Central memory CD8-positive, alpha-beta T cell (primary cell): ENCODE measurements around the gene SDR42E1.

ENCODE experiments used
- ATAC-seq: fragments of 150-1000 bp; cut with Tn5 transposase; replicated peaks from 2 replicates; pipeline ENCODE4 v1.10.0; 2022; ENCODE audit warnings: mild to moderate bottlenecking, moderate FRiP score, moderate number of reproducible peaks; ENCODE audit not compliant: poor library complexity, severe bottlenecking; ENCODE audit errors: extremely low read depth
- DNase-seq, 2 donors: peaks; one replicate each; pipeline ENCODE4 v3.0.0; 2021; ENCODE audit warnings: low spot score in 2 of 2
- H3K27ac Mint-ChIP-seq: one replicate; pipeline ENCODE4 v1.8.0; 2022; ENCODE audit warnings: low read depth, mild to moderate bottlenecking, moderate library complexity, mixed read lengths
- H3K27me3 Mint-ChIP-seq: one replicate; pipeline ENCODE4 v1.8.0; 2022; ENCODE audit warnings: mixed read lengths
- H3K36me3 Mint-ChIP-seq: one replicate; pipeline ENCODE4 v1.8.0; 2022; ENCODE audit warnings: mild to moderate bottlenecking, moderate library complexity, mixed read lengths; ENCODE audit not compliant: insufficient read depth
- H3K4me1 Mint-ChIP-seq: one replicate; pipeline ENCODE4 v1.8.0; 2022; ENCODE audit warnings: mixed read lengths
- H3K4me3 Mint-ChIP-seq: one replicate; pipeline ENCODE4 v1.8.0; 2022; ENCODE audit warnings: mild to moderate bottlenecking, moderate library complexity, mixed read lengths
- H3K9me3 Mint-ChIP-seq: one replicate; pipeline ENCODE4 v1.8.0; 2022; ENCODE audit warnings: mixed read lengths

The SDR42E1 gene

DNA sequence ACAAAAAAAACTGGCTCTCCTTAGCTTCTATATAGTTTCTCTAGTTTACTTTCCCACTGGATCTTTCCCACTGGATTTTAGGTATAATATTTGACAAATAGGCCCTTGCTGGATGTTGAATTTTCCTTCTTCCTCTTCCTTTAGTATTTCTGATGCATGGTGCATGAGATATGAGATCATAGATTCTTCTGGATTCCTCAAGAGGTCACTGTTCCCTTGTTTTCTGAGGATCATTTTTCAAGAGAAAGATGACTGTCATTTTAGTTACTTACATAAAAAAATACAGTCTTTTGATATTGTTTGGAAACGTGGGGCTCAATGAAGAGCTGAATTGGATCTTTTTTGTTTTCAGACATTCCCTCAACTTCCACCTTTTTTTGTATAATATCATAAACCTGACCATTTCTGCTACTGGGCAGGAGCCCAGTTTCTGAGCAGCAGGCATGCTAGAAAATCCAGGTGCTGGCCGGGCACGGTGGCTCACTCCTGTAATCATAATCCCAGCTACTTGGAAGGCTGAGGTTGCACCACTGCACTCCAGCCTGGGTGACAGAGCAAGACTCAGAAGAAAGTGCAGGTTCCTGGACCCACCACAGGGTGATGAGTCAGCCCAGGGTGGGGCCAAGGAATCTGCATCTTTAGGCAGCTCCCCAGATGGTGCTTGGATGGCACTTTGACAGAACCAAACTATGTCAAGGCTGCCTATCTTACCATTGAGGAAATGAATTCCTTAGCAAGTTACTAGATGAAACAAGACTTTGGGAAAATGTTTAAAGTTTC lies 70.3 kb downstream of the SDR42E1 start:
- H3K4me3 Mint-ChIP-seq = no peak overlapping the region
- H3K36me3 Mint-ChIP-seq = peaks cover 34% of the 10 kb centered on the region
- DNase-seq (no peak), ATAC-seq (no peak)
- no peaks in the 10 kb centered on the region for H3K9me3 Mint-ChIP-seq
- H3K27ac Mint-ChIP-seq = no peak overlapping the region
- no peaks in the 10 kb centered on the region for H3K27me3 Mint-ChIP-seq
- H3K4me1 Mint-ChIP-seq = no peaks in the 10 kb centered on the region

- Mint-ChIP-seq H3K27me3 (no peaks in the 10 kb centered on the region), H3K36me3 (peaks cover 32% of the 10 kb centered on the region), H3K27ac (no peak overlapping the region), H3K4me1 (no peaks in the 10 kb centered on the region), H3K9me3 (no peaks in the 10 kb centered on the region), H3K4me3 (no peak overlapping the region)
- DNase-seq (no peak), ATAC-seq (no peak)
Measured at GRCh38 chr16:81939164-81940056, 71.9 kb downstream of the SDR42E1 start.
